Cerebellar cortex (tissue), 1 donor: Measurements from ENCODE around the gene CACNA1F.

ENCODE experiments used
- DNase-seq: peaks from one replicate; pipeline ENCODE4 v3.0.0-alpha.2; 2015; ENCODE audit warnings: low spot score

CACNA1F gene

GRCh38 chrX:49233176-49233575 lies at the start of gene CACNA1F:
Gene CACNA1F, minus strand, starts transcription at chrX:49233340. Its CDS starts 31 bp downstream, at chrX:49233309.
- no peak for DNase-seq

- DNase-seq, result peak; percentile 74
Observed at GRCh38 chrX:49282647-49283011, 49.5 kb upstream of the CACNA1F start.

GRCh38 chrX:49278081-49278480 lies 44.9 kb upstream of the CACNA1F start:
- DNase-seq, result peak; percentile 33

- DNase-seq, result no peak
Observed at GRCh38 chrX:49277535-49277830, 44.3 kb upstream of the CACNA1F start.

GRCh38 chrX:49276671-49277534 lies 43.8 kb upstream of the CACNA1F start:
- peak; percentile 63 for DNase-seq

GRCh38 chrX:49276207-49276606 lies 43.1 kb upstream of the CACNA1F start:
- DNase-seq, result no peak

GRCh38 chrX:49273181-49273727 lies 40.1 kb upstream of the CACNA1F start:
- DNase-seq, result no peak

- no peak for DNase-seq
Observed at GRCh38 chrX:49272421-49272820, 39.3 kb upstream of the CACNA1F start.

- DNase-seq, result no peak
Observed at GRCh38 chrX:49271341-49271740, 38.2 kb upstream of the CACNA1F start.

- DNase-seq, result no peak
Observed at GRCh38 chrX:49270249-49270921, 37.2 kb upstream of the CACNA1F start.

- no peak for DNase-seq
Observed at GRCh38 chrX:49269767-49270248, 36.7 kb upstream of the CACNA1F start, which contains the start of gene PPP1R3F. Gene PPP1R3F, plus strand, starts transcription at chrX:49269793. Its CDS starts 77 bp downstream, at chrX:49269870.

- DNase-seq, result peak; percentile 98
Observed at GRCh38 chrX:49269010-49269766, 36.0 kb upstream of the CACNA1F start.

- no peak for DNase-seq
Observed at GRCh38 chrX:49268702-49269009, 35.5 kb upstream of the CACNA1F start.

- no peak for DNase-seq
Observed at GRCh38 chrX:49266523-49267445, 33.6 kb upstream of the CACNA1F start.

GRCh38 chrX:49264460-49264859 lies 31.3 kb upstream of the CACNA1F start, which contains the start of gene FOXP3:
Gene FOXP3, minus strand, starts transcription at chrX:49264710. Its CDS starts 6,205 bp downstream, at chrX:49258505.
- no peak for DNase-seq

- no peak for DNase-seq
Observed at GRCh38 chrX:49263631-49264030, 30.5 kb upstream of the CACNA1F start.

- DNase-seq, result no peak
Observed at GRCh38 chrX:49262603-49263002, 29.5 kb upstream of the CACNA1F start.

- DNase-seq, result no peak
Observed at GRCh38 chrX:49260221-49260985, 27.3 kb upstream of the CACNA1F start.

- no peak for DNase-seq
Observed at GRCh38 chrX:49258749-49259124, 25.6 kb upstream of the CACNA1F start.
